H1 (cell line): Measurements from ENCODE around the gene MAPK4. TPM values are rescaled to one million over a fixed set of nuclear protein-coding genes. Genes with fewer than 3 reads are reported as not detected.
A peak's percentile ranks its signal among the peaks of the same experiment; 100 is the strongest.

Experiments
- CTCF ChIA-PET: fragments of 300-600 bp; sonication (Branson Sonifier 250); formaldehyde crosslinking; loops from one replicate; lab custom pipeline; 2021; ENCODE audit not compliant: partially characterized antibody; lab: Charles Lee
- POLR2A ChIA-PET: fragments of 300-600 bp; sonication (Branson Sonifier 250); formaldehyde crosslinking; loops from one replicate; lab custom pipeline; 2021; ENCODE audit warnings: inconsistent platforms; ENCODE audit not compliant: partially characterized antibody; lab: Charles Lee
- DNase-seq, 2 experiments: peaks; one replicate each; pipeline versions ENCODE4 v3.0.0 to v3.0.0-alpha.2; 2010 to 2022; ENCODE audit warnings: low spot score in 2 of 2, low read depth in 1 of 2, mixed read lengths in 1 of 2
- FAIRE-seq: peaks from 2 replicates; lab custom pipeline; 2011; peaks lifted over from hg19 to GRCh38; lab: Jason Lieb, UNC
- H2AFZ ChIP-seq: 2 replicates; pipeline ENCODE4 v1.8.1; 2012; ENCODE audit warnings: low read length, inconsistent platforms
- H2AK5ac ChIP-seq: 2 replicates; pipeline ENCODE4 v1.6.1; 2013; ENCODE audit warnings: low read depth, low read length
- H2BK120ac ChIP-seq: replicated peaks from 2 replicates; pipeline ENCODE3; 2013; ENCODE audit warnings: low read depth, low read length, inconsistent platforms
- H2BK12ac ChIP-seq: 2 replicates; pipeline ENCODE4 v1.6.1; 2013; ENCODE audit warnings: low read depth, low read length
- H2BK15ac ChIP-seq: 2 replicates; pipeline ENCODE4 v1.6.1; 2013; ENCODE audit warnings: low read length
- H2BK20ac ChIP-seq: 2 replicates; pipeline ENCODE4 v1.6.1; 2013; ENCODE audit warnings: low read length
- H2BK5ac ChIP-seq: 2 replicates; pipeline ENCODE4 v1.6.1; 2013; ENCODE audit warnings: low read depth, low read length
- H3K14ac ChIP-seq: 2 replicates; pipeline ENCODE4 v1.6.1; 2013; ENCODE audit warnings: inconsistent platforms; ENCODE audit not compliant: insufficient read length
- H3K18ac ChIP-seq: 2 replicates; pipeline ENCODE4 v1.6.1; 2013; ENCODE audit warnings: low read length; ENCODE audit errors: extremely low read depth
- H3K23ac ChIP-seq: 2 replicates; pipeline ENCODE4 v1.6.1; 2013; ENCODE audit warnings: inconsistent platforms; ENCODE audit not compliant: insufficient read length
- H3K23me2 ChIP-seq: 2 replicates; pipeline ENCODE4 v1.6.1; 2013; ENCODE audit warnings: low read depth, low read length
- H3K27ac ChIP-seq: 2 replicates; pipeline ENCODE4 v1.6.1; 2011; ENCODE audit warnings: low read depth, low read length, inconsistent platforms
- H3K27me3 ChIP-seq, 4 experiments: replicated peaks in 1 of 4; 1 replicate in 1 of 4; 2 replicates in 3 of 4; pipeline versions ENCODE4 v1.6.1 to v1.8.1; 2011 to 2013; ENCODE audit warnings: low read length in 3 of 4, mild to moderate bottlenecking in 3 of 4, inconsistent platforms in 2 of 4, mixed read lengths in 2 of 4, moderate library complexity in 1 of 4; ENCODE audit not compliant: control insufficient read depth in 3 of 4, insufficient read depth in 3 of 4; ENCODE audit errors: extremely low read depth in 1 of 4
- H3K36me3 ChIP-seq, 4 experiments: 2 replicates each; pipeline versions ENCODE4 v1.6.1 to v1.8.1; 2011 to 2013; ENCODE audit warnings: mild to moderate bottlenecking in 4 of 4, low read length in 3 of 4, moderate library complexity in 2 of 4, control low read depth in 1 of 4, inconsistent platforms in 1 of 4; ENCODE audit not compliant: insufficient read depth in 4 of 4, control insufficient read depth in 2 of 4
- H3K4ac ChIP-seq: replicated peaks from 2 replicates; pipeline ENCODE3; 2013; ENCODE audit warnings: low read length, low read depth, mixed read lengths, inconsistent platforms; ENCODE audit not compliant: insufficient read length
- H3K4me1 ChIP-seq, 4 experiments: replicated peaks in 1 of 4; 1 replicate in 1 of 4; 2 replicates in 3 of 4; pipeline versions ENCODE4 v1.6.1 to v1.8.1; 2011 to 2013; ENCODE audit warnings: low read length in 3 of 4, inconsistent platforms in 2 of 4, mixed read lengths in 1 of 4; ENCODE audit not compliant: insufficient read depth in 4 of 4, control insufficient read depth in 3 of 4
- H3K4me2 ChIP-seq, 2 experiments: 2 replicates each; pipeline versions ENCODE4 v1.6.1 to v1.8.1; 2011 to 2013; ENCODE audit warnings: low read depth in 2 of 2, low read length in 2 of 2, control low read depth in 1 of 2, inconsistent platforms in 1 of 2, mild to moderate bottlenecking in 1 of 2; ENCODE audit not compliant: insufficient read depth in 1 of 2
- H3K4me3 ChIP-seq, 4 experiments: fragments of 200-600, 300-600 bp in 1 of 4; sonication (generic), shearing (Covaris generic), sonication (Bioruptor Twin) in 1 of 4; 2 replicates each; pipeline versions ENCODE4 v1.5.1 to v1.8.1; 2011 to 2016; ENCODE audit warnings: low read length in 4 of 4, low read depth in 3 of 4, control low read depth in 2 of 4, inconsistent platforms in 2 of 4, mild to moderate bottlenecking in 2 of 4, mixed read lengths in 1 of 4, moderate library complexity in 1 of 4; ENCODE audit not compliant: insufficient read depth in 2 of 4; ENCODE audit errors: extremely low read depth in 1 of 4
- H3K56ac ChIP-seq: replicated peaks from 2 replicates; pipeline ENCODE3; 2013; ENCODE audit warnings: low read depth, mild to moderate bottlenecking, mixed read lengths, low read length, inconsistent platforms; ENCODE audit not compliant: insufficient read length
- H3K79me1 ChIP-seq: 2 replicates; pipeline ENCODE4 v1.6.1; 2013; ENCODE audit warnings: low read depth, low read length, control low read depth
- H3K79me2 ChIP-seq, 2 experiments: 2 replicates each; pipeline versions ENCODE4 v1.6.1 to v1.8.1; 2012 to 2013; ENCODE audit warnings: low read length in 2 of 2, mild to moderate bottlenecking in 2 of 2, inconsistent platforms in 1 of 2; ENCODE audit not compliant: insufficient read depth in 2 of 2, control insufficient read depth in 1 of 2
- H3K9ac ChIP-seq, 4 experiments: replicated peaks in 1 of 4; 1 replicate in 1 of 4; 2 replicates in 3 of 4; pipeline versions ENCODE4 v1.6.1 to v1.8.1; 2011 to 2013; ENCODE audit warnings: low read depth in 3 of 4, low read length in 3 of 4, control low read depth in 2 of 4, mild to moderate bottlenecking in 2 of 4, moderate library complexity in 2 of 4, inconsistent platforms in 1 of 4; ENCODE audit errors: extremely low read depth in 1 of 4
- H3K9me3 ChIP-seq, 2 experiments: 2 replicates each; pipeline versions ENCODE4 v1.6.1 to v1.8.1; 2012 to 2013; ENCODE audit warnings: mild to moderate bottlenecking in 2 of 2, moderate library complexity in 2 of 2, control low read depth in 1 of 2, inconsistent platforms in 1 of 2, low read depth in 1 of 2, low read length in 1 of 2, mixed read lengths in 1 of 2; ENCODE audit not compliant: insufficient read depth in 2 of 2
- H4K20me1 ChIP-seq, 2 experiments: replicated peaks in 1 of 2; 2 replicates each; pipeline versions ENCODE3 to v1.8.1; 2011 to 2013; ENCODE audit warnings: inconsistent platforms in 2 of 2, low read length in 2 of 2, mild to moderate bottlenecking in 1 of 2; ENCODE audit not compliant: insufficient read depth in 2 of 2, control insufficient read depth in 1 of 2
- H4K5ac ChIP-seq: 2 replicates; pipeline ENCODE4 v1.6.1; 2013; ENCODE audit warnings: low read length, low read depth, mixed read lengths, inconsistent platforms; ENCODE audit not compliant: insufficient read length
- H4K8ac ChIP-seq: 2 replicates; pipeline ENCODE4 v1.8.0; 2013; ENCODE audit warnings: mild to moderate bottlenecking, moderate library complexity, low read length, inconsistent platforms; ENCODE audit not compliant: insufficient read depth; ENCODE audit errors: extremely low read depth
- H4K91ac ChIP-seq: replicated peaks from 2 replicates; pipeline ENCODE3; 2013; ENCODE audit warnings: low read length, mixed read lengths, inconsistent platforms; ENCODE audit not compliant: insufficient read length
- ATF3 ChIP-seq: IDR thresholded peaks from 2 replicates; pipeline ENCODE4 v1.6.1; 2011; ENCODE audit warnings: low read depth, mild to moderate bottlenecking, low read length; ENCODE audit not compliant: insufficient read depth
- CEBPB ChIP-seq: IDR thresholded peaks from 2 replicates; pipeline ENCODE4 v1.6.1; 2012; ENCODE audit warnings: low read depth, low read length
- YY1 ChIP-seq: IDR thresholded peaks from 2 replicates; pipeline ENCODE4 v1.6.1; 2011; ENCODE audit warnings: low read depth, mild to moderate bottlenecking, low read length
- WGBS, 2 experiments: shearing (Covaris generic) in 1 of 2; methylation state at CpG; one replicate each; pipeline versions ENCODE4 v1.1.6 to v1.1.7; 2013 to 2015; ENCODE audit warnings: low lambda C conversion rate in 2 of 2, mixed read lengths in 2 of 2, inconsistent platforms in 1 of 2, low coverage in 1 of 2, missing lambda C conversion rate in 1 of 2; ENCODE audit not compliant: insufficient replicate concordance in 2 of 2, insufficient coverage in 1 of 2, insufficient read length in 1 of 2; ENCODE audit errors: extremely low coverage in 1 of 2, missing lambda C conversion rate in 1 of 2; 5-methylcytosine and 5-hydroxymethylcytosine counted together
- polyA plus RNA-seq, 7 experiments: library from polyadenylated mRNA; depleted of rRNA in 3 of 7; stranded (reverse) in 5 of 7; unstranded in 2 of 7; fragments of >200 nt in 5 of 7; fragments of 200-250 nt in 2 of 7; gene quantifications; 1 replicate in 5 of 7; 2 replicates in 1 of 7; 4 replicates in 1 of 7; pipeline versions ENCODE4 v1.2.1 to v1.2.3, GENCODE V29; 2011 to 2013; ENCODE audit warnings: missing spikeins in 2 of 7, mixed read lengths in 2 of 7
- total RNA-seq: library from RNA; stranded (reverse); fragmentation: NEBNext Ultra II Directional; extraction: Animal tissue kit (Norgen Biotek cat#: 25700); gene quantifications from 2 replicates; pipeline ENCODE4 v1.2.1, GENCODE V29; 2021

MAPK4 gene
- total and polyA plus RNA-seq, 2 of the 8 experiments (the other 6 are each of a cell fraction or from before 2014, with no cell fraction given) = 3.2 to 3.7 TPM

GRCh38 chr18:50776383-50776782 lies 216.5 kb downstream of the MAPK4 start:
- H4K20me1 ChIP-seq = no peaks in the 10 kb centered on the region
- no peak overlapping the region for H3K4me3 ChIP-seq
- H4K8ac ChIP-seq = no peak overlapping the region
- peaks cover 0 to 5% (median 2%) of the 10 kb centered on the region in 4 experiments; a peak in 3 of 7 replicates for H3K4me1 ChIP-seq
- H3K14ac ChIP-seq = no peak overlapping the region
- H3K23ac ChIP-seq = no peak overlapping the region
- H2BK15ac ChIP-seq = no peak overlapping the region
- H2BK120ac ChIP-seq = no peak overlapping the region
- no peak overlapping the region for H4K91ac ChIP-seq
- no peaks in the 10 kb centered on the region for H3K27me3 ChIP-seq
- H4K5ac ChIP-seq = no peak overlapping the region
- no peaks in the 10 kb centered on the region for H3K36me3 ChIP-seq
- no peak overlapping the region for H3K4me2 ChIP-seq
- H2BK12ac ChIP-seq = no peak overlapping the region
- no peak overlapping the region for H3K56ac ChIP-seq
- POLR2A ChIA-PET = no interaction called here
- WGBS, 2 experiments = 88% methylated on average over 4 of the region's 4 CpGs; no CpG with 5 or more reads in 1 of the 2 experiments
- H2BK20ac ChIP-seq = no peak overlapping the region
- H3K23me2 ChIP-seq = no peaks in the 10 kb centered on the region
- H3K79me2 ChIP-seq = no peaks in the 10 kb centered on the region
- DNase-seq (no peak), FAIRE-seq (no peak)
- H2BK5ac ChIP-seq = no peak overlapping the region
- 0 out of 2 replicates have a peak overlapping the region, but pooled peaks have one; percentile 98 for H2AFZ ChIP-seq
- no peak overlapping the region for H2AK5ac ChIP-seq
- H3K79me1 ChIP-seq = no peaks in the 10 kb centered on the region
- CTCF ChIA-PET = interaction anchor here (0.6 to 3.9 kb wide), 4 partner anchors 9 to 285 kb away, joined by 3 to 17 read pairs (median 4); no protein-coding TSS in a partner anchor
- H3K4ac ChIP-seq = no peak overlapping the region
- peak; percentile 41; the same call in 1 of the 2 replicates for TF ChIP-seq YY1
- no peak for TF ChIP-seq ATF3
- TF ChIP-seq CEBPB = no peak
- H3K18ac ChIP-seq = no peak overlapping the region; the same call in 1 of the 2 replicates
- H3K9ac ChIP-seq = no peak overlapping the region
- H3K9me3 ChIP-seq = no peaks in the 10 kb centered on the region
- H3K27ac ChIP-seq = no peak overlapping the region
